ENCODE results near the gene C12orf76. TPM values are rescaled to one million over a fixed set of nuclear protein-coding genes. Genes with fewer than 3 reads are reported as not detected.

Gene C12orf76
- total and polyA plus RNA-seq, 9 of the 15 experiments (the other 6 are each of a cell fraction or from before 2014, with no cell fraction given) = 6.3 to 38.6 (median 12.3) TPM

DNA sequence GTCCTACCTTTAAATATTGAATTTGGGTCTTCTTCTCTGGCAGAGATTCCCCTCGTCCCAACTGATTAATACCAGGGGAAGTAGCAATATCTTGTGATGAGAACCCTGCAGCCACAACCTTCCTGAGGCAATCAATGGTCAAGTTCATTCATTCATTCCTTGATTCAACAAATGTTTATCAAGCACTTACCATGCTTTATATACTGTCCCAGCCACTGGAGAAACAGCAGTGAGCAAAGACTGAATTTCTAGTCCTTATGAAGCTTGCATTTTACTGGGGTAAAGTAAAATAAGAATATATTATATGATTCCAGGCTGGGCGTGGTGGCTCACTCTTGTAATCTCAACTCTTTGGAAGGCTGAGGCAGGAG, 51.9 kb downstream of the C12orf76 start (continued):
- TF ChIP-seq, protein P1, sequence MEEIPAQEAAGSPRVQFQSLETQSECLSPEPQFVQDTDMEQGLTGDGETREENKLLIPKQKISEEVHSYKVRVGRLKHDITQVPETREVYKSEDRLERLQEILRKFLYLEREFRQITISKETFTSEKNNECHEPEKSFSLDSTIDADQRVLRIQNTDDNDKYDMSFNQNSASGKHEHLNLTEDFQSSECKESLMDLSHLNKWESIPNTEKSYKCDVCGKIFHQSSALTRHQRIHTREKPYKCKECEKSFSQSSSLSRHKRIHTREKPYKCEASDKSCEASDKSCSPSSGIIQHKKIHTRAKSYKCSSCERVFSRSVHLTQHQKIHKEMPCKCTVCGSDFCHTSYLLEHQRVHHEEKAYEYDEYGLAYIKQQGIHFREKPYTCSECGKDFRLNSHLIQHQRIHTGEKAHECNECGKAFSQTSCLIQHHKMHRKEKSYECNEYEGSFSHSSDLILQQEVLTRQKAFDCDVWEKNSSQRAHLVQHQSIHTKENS (CRISPR knock-in tag; IDR thresholded peaks at IDR 0.05) = 0 out of 2 replicates have a peak, but pooled peaks have one; percentile 35
- TF ChIP-seq EP300 (IDR thresholded peaks at IDR 0.05; ENCODE audit: low read length) (0 out of 2 replicates have a peak, but pooled peaks have one; percentile 16), NFRKB (IDR thresholded peaks at IDR 0.05; ENCODE audit: low read depth) (peak; percentile 85), CREM (IDR thresholded peaks at IDR 0.05; ENCODE audit: low read depth) (no peak), MCM5 (IDR thresholded peaks at IDR 0.05; ENCODE audit: low read depth) (no peak), TOE1 (IDR thresholded peaks at IDR 0.05; ENCODE audit: borderline replicate concordance) (0 out of 2 replicates have a peak, but pooled peaks have one; percentile 41), TOE1 (CRISPR knock-in tag; IDR thresholded peaks at IDR 0.05; ENCODE audit: borderline replicate concordance, low read depth) (no peak), EP400 (IDR thresholded peaks at IDR 0.05) (peak; percentile 30; the same call in 1 of the 2 replicates), GATAD2B (IDR thresholded peaks at IDR 0.05; ENCODE audit: borderline replicate concordance) (no peak)
- TF ChIP-seq, protein P2, sequence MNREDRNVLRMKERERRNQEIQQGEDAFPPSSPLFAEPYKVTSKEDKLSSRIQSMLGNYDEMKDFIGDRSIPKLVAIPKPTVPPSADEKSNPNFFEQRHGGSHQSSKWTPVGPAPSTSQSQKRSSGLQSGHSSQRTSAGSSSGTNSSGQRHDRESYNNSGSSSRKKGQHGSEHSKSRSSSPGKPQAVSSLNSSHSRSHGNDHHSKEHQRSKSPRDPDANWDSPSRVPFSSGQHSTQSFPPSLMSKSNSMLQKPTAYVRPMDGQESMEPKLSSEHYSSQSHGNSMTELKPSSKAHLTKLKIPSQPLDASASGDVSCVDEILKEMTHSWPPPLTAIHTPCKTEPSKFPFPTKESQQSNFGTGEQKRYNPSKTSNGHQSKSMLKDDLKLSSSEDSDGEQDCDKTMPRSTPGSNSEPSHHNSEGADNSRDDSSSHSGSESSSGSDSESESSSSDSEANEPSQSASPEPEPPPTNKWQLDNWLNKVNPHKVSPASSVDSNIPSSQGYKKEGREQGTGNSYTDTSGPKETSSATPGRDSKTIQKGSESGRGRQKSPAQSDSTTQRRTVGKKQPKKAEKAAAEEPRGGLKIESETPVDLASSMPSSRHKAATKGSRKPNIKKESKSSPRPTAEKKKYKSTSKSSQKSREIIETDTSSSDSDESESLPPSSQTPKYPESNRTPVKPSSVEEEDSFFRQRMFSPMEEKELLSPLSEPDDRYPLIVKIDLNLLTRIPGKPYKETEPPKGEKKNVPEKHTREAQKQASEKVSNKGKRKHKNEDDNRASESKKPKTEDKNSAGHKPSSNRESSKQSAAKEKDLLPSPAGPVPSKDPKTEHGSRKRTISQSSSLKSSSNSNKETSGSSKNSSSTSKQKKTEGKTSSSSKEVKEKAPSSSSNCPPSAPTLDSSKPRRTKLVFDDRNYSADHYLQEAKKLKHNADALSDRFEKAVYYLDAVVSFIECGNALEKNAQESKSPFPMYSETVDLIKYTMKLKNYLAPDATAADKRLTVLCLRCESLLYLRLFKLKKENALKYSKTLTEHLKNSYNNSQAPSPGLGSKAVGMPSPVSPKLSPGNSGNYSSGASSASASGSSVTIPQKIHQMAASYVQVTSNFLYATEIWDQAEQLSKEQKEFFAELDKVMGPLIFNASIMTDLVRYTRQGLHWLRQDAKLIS (CRISPR knock-in tag; IDR thresholded peaks at IDR 0.05) = 0 out of 2 replicates have a peak, but pooled peaks have one; percentile 25
- TF ChIP-seq, protein P3, sequence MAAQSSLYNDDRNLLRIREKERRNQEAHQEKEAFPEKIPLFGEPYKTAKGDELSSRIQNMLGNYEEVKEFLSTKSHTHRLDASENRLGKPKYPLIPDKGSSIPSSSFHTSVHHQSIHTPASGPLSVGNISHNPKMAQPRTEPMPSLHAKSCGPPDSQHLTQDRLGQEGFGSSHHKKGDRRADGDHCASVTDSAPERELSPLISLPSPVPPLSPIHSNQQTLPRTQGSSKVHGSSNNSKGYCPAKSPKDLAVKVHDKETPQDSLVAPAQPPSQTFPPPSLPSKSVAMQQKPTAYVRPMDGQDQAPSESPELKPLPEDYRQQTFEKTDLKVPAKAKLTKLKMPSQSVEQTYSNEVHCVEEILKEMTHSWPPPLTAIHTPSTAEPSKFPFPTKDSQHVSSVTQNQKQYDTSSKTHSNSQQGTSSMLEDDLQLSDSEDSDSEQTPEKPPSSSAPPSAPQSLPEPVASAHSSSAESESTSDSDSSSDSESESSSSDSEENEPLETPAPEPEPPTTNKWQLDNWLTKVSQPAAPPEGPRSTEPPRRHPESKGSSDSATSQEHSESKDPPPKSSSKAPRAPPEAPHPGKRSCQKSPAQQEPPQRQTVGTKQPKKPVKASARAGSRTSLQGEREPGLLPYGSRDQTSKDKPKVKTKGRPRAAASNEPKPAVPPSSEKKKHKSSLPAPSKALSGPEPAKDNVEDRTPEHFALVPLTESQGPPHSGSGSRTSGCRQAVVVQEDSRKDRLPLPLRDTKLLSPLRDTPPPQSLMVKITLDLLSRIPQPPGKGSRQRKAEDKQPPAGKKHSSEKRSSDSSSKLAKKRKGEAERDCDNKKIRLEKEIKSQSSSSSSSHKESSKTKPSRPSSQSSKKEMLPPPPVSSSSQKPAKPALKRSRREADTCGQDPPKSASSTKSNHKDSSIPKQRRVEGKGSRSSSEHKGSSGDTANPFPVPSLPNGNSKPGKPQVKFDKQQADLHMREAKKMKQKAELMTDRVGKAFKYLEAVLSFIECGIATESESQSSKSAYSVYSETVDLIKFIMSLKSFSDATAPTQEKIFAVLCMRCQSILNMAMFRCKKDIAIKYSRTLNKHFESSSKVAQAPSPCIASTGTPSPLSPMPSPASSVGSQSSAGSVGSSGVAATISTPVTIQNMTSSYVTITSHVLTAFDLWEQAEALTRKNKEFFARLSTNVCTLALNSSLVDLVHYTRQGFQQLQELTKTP (IDR thresholded peaks at IDR 0.05; ENCODE audit: low read depth in 1 of 2, partially characterized antibody in 2 of 2) = peak in 1 of 2 experiments; percentile 30
- TF ChIP-seq, protein P4, sequence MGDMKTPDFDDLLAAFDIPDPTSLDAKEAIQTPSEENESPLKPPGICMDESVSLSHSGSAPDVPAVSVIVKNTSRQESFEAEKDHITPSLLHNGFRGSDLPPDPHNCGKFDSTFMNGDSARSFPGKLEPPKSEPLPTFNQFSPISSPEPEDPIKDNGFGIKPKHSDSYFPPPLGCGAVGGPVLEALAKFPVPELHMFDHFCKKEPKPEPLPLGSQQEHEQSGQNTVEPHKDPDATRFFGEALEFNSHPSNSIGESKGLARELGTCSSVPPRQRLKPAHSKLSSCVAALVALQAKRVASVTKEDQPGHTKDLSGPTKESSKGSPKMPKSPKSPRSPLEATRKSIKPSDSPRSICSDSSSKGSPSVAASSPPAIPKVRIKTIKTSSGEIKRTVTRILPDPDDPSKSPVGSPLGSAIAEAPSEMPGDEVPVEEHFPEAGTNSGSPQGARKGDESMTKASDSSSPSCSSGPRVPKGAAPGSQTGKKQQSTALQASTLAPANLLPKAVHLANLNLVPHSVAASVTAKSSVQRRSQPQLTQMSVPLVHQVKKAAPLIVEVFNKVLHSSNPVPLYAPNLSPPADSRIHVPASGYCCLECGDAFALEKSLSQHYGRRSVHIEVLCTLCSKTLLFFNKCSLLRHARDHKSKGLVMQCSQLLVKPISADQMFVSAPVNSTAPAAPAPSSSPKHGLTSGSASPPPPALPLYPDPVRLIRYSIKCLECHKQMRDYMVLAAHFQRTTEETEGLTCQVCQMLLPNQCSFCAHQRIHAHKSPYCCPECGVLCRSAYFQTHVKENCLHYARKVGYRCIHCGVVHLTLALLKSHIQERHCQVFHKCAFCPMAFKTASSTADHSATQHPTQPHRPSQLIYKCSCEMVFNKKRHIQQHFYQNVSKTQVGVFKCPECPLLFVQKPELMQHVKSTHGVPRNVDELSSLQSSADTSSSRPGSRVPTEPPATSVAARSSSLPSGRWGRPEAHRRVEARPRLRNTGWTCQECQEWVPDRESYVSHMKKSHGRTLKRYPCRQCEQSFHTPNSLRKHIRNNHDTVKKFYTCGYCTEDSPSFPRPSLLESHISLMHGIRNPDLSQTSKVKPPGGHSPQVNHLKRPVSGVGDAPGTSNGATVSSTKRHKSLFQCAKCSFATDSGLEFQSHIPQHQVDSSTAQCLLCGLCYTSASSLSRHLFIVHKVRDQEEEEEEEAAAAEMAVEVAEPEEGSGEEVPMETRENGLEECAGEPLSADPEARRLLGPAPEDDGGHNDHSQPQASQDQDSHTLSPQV (IDR thresholded peaks at IDR 0.05) = 0 out of 2 replicates have a peak, but pooled peaks have one; percentile 56

Measured in K562 (cell line).